Stomach (tissue), 4 donors: Measurements from ENCODE around the gene KRT76.

Source experiments
- CTCF ChIP-seq, 7 experiments: fragments of 450-650 bp in 4 of 7; fragments of 200-600 bp in 3 of 7; sonication (generic) in 3 of 7; IDR thresholded peaks; one replicate each; pipeline ENCODE4 v1.5.1; 2016 to 2019; ENCODE audit warnings: antibody characterized with exemption in 7 of 7, control low read depth in 2 of 7, mild to moderate bottlenecking in 1 of 7
- EP300 ChIP-seq: sonication (generic); formaldehyde crosslinking; IDR thresholded peaks from one replicate; pipeline ENCODE4 v1.6.1; 2017; ENCODE audit warnings: antibody characterized with exemption
- POLR2A ChIP-seq, 4 donors: fragments of 450-650 bp; IDR thresholded peaks; one replicate each; pipeline ENCODE4 v1.6.1; 2016; ENCODE audit warnings: antibody characterized with exemption in 4 of 4, control low read depth in 2 of 4, mild to moderate bottlenecking in 1 of 4, moderate library complexity in 1 of 4

- TF ChIP-seq CTCF (IDR thresholded peaks at IDR 0.05) = no peak
- TF ChIP-seq POLR2A (IDR thresholded peaks at IDR 0.05) = no peak
- no peak for TF ChIP-seq EP300
Measured at GRCh38 chr12:52763036-52763659, 14.0 kb downstream of the KRT76 start.
